Epithelial cell of esophagus (primary cell): ENCODE measurements around the gene HPCAL1.

Source experiments
- DNase-seq: peaks from one replicate; pipeline ENCODE4 v3.0.0; 2010; ENCODE audit warnings: low read depth
- H3K4me3 ChIP-seq: 2 replicates; pipeline ENCODE4 v1.5.1; 2011; ENCODE audit warnings: mild to moderate bottlenecking, low read length, control low read depth
- CTCF ChIP-seq: IDR thresholded peaks from 2 replicates; pipeline ENCODE4 v1.5.1; 2011; ENCODE audit warnings: low read depth, mild to moderate bottlenecking, low read length, control low read depth, inconsistent platforms; ENCODE audit not compliant: insufficient read depth; ENCODE audit errors: missing control alignments

The HPCAL1 gene

GRCh38 chr2:10340593-10340975 is 37.9 kb downstream of the HPCAL1 start:
- no peak overlapping the region for H3K4me3 ChIP-seq
- no peak for DNase-seq
- TF ChIP-seq CTCF, result no peak

GRCh38 chr2:10341193-10341592 is 38.5 kb downstream of the HPCAL1 start:
- no peak for TF ChIP-seq CTCF
- no peak overlapping the region for H3K4me3 ChIP-seq
- DNase-seq, result no peak

GRCh38 chr2:10342245-10342951 is 39.7 kb downstream of the HPCAL1 start:
- H3K4me3 ChIP-seq, result no peak overlapping the region
- DNase-seq, result no peak
- no peak for TF ChIP-seq CTCF

GRCh38 chr2:10343191-10343590 is 40.5 kb downstream of the HPCAL1 start:
- no peak for TF ChIP-seq CTCF
- H3K4me3 ChIP-seq, result no peak overlapping the region
- no peak for DNase-seq

- no peak for DNase-seq
- H3K4me3 ChIP-seq, result no peak overlapping the region
- no peak for TF ChIP-seq CTCF
Measured at GRCh38 chr2:10343658-10344057, 41.0 kb downstream of the HPCAL1 start.

- no peak for DNase-seq
- no peak overlapping the region for H3K4me3 ChIP-seq
- no peak for TF ChIP-seq CTCF
Measured at GRCh38 chr2:10344105-10345066, 41.7 kb downstream of the HPCAL1 start.
